ENCODE results near the gene CSMD2.

CSMD2 gene

GRCh38 chr1:33659641-33660040 is 505.4 kb downstream of the CSMD2 start:
- no peak for DNase-seq

- no peak for DNase-seq
Observed at GRCh38 chr1:33657833-33658232, 507.2 kb downstream of the CSMD2 start.

GRCh38 chr1:33656467-33657005 is 508.5 kb downstream of the CSMD2 start:
- DNase-seq: no peak

GRCh38 chr1:33655496-33655895 is 509.5 kb downstream of the CSMD2 start:
- no peak for DNase-seq

GRCh38 chr1:33654267-33654834 is 510.7 kb downstream of the CSMD2 start:
- DNase-seq: no peak

- no peak for DNase-seq
Observed at GRCh38 chr1:33653226-33653625, 511.8 kb downstream of the CSMD2 start.

GRCh38 chr1:33650708-33651107 is 514.3 kb downstream of the CSMD2 start:
- no peak for DNase-seq

GRCh38 chr1:33649759-33650158 is 515.3 kb downstream of the CSMD2 start:
- DNase-seq: no peak

- no peak for DNase-seq
Observed at GRCh38 chr1:33643216-33643615, 521.8 kb downstream of the CSMD2 start.

- no peak for DNase-seq
Observed at GRCh38 chr1:33641104-33641830, 523.8 kb downstream of the CSMD2 start.

- no peak for DNase-seq
Observed at GRCh38 chr1:33640114-33640660, 524.8 kb downstream of the CSMD2 start.

- no peak for DNase-seq
Observed at GRCh38 chr1:33637846-33638440, 527.1 kb downstream of the CSMD2 start.

GRCh38 chr1:33636209-33636608 is 528.8 kb downstream of the CSMD2 start:
- DNase-seq: no peak

GRCh38 chr1:33635336-33636012 is 529.6 kb downstream of the CSMD2 start:
- DNase-seq: no peak

GRCh38 chr1:33634806-33635205 is 530.2 kb downstream of the CSMD2 start:
- no peak for DNase-seq

GRCh38 chr1:33634143-33634542 is 530.9 kb downstream of the CSMD2 start:
- no peak for DNase-seq

- DNase-seq: peak; percentile 46 to 70
Observed at GRCh38 chr1:33633019-33633801, 531.8 kb downstream of the CSMD2 start.

GRCh38 chr1:33630686-33631085 is 534.3 kb downstream of the CSMD2 start:
- no peak for DNase-seq

- DNase-seq: no peak
Observed at GRCh38 chr1:33626801-33627200, 538.2 kb downstream of the CSMD2 start.

- DNase-seq: no peak
Observed at GRCh38 chr1:33624991-33625870, 539.8 kb downstream of the CSMD2 start.

- no peak for DNase-seq
Observed at GRCh38 chr1:33624261-33624990, 540.6 kb downstream of the CSMD2 start.

Data from bone marrow (tissue), 2 donors.